Ovary (tissue), 3 donors: ENCODE results near the gene TNPO2.

Experiments used
- POLR2A ChIP-seq: fragments of 450-650 bp; IDR thresholded peaks from one replicate; pipeline ENCODE4 v1.6.1; 2017; ENCODE audit warnings: antibody characterized with exemption, mild to moderate bottlenecking, moderate library complexity
- TF ChIP-seq, protein P1 (sequence below), 3 donors: fragments of 450-650 bp in 2 of 3; fragments of 200-600 bp in 1 of 3; IDR thresholded peaks; one replicate each; pipeline versions ENCODE4 v1.5.1 to v1.8.0; 2016 to 2022; ENCODE audit warnings: antibody characterized with exemption in 3 of 3, mild to moderate bottlenecking in 1 of 3
- donor health status: DM: no; HTN: no; CAD: no.

GRCh38 chr19:12751635-12752034, 27.9 kb upstream of the TNPO2 start, which contains the start of gene BEST2:
- TF ChIP-seq, protein P1, sequence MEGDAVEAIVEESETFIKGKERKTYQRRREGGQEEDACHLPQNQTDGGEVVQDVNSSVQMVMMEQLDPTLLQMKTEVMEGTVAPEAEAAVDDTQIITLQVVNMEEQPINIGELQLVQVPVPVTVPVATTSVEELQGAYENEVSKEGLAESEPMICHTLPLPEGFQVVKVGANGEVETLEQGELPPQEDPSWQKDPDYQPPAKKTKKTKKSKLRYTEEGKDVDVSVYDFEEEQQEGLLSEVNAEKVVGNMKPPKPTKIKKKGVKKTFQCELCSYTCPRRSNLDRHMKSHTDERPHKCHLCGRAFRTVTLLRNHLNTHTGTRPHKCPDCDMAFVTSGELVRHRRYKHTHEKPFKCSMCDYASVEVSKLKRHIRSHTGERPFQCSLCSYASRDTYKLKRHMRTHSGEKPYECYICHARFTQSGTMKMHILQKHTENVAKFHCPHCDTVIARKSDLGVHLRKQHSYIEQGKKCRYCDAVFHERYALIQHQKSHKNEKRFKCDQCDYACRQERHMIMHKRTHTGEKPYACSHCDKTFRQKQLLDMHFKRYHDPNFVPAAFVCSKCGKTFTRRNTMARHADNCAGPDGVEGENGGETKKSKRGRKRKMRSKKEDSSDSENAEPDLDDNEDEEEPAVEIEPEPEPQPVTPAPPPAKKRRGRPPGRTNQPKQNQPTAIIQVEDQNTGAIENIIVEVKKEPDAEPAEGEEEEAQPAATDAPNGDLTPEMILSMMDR (IDR thresholded peaks at IDR 0.05) = no peak
- no peak for TF ChIP-seq POLR2A
